Lung (tissue), 12 donors: ENCODE measurements around the gene TRAM2. TPM values are rescaled to one million over a fixed set of nuclear protein-coding genes. Genes with fewer than 3 reads are reported as not detected.

Source experiments
- ATAC-seq: fragments of 200-7000 bp; cut with Tn5 transposase; one replicate; pipeline ENCODE4 v1.9.1; 2020; ENCODE audit warnings: moderate number of reproducible peaks; ENCODE audit not compliant: insufficient read depth, low FRiP score
- DNase-seq, 3 donors: peaks; one replicate each; pipeline ENCODE4 v3.0.0-alpha.2; 2013 to 2017
- H3K27ac ChIP-seq, 2 donors: one replicate each; pipeline ENCODE4 v1.5.1; 2013; ENCODE audit warnings: mild to moderate bottlenecking in 2 of 2, moderate library complexity in 2 of 2, control low read depth in 1 of 2, inconsistent platforms in 1 of 2, low read depth in 1 of 2, low read length in 1 of 2
- H3K27me3 ChIP-seq, 3 donors: one replicate each; pipeline ENCODE4 v1.5.1; 2013; ENCODE audit warnings: low read length in 2 of 3; ENCODE audit not compliant: control insufficient read depth in 3 of 3, insufficient read depth in 3 of 3
- H3K36me3 ChIP-seq, 4 donors: one replicate each; pipeline ENCODE4 v1.5.1; 2013; ENCODE audit warnings: low read length in 4 of 4, mild to moderate bottlenecking in 1 of 4, moderate library complexity in 1 of 4; ENCODE audit not compliant: control insufficient read depth in 4 of 4, insufficient read depth in 4 of 4
- H3K4me1 ChIP-seq, 5 donors: one replicate each; pipeline ENCODE4 v1.5.1; 2013; ENCODE audit warnings: low read length in 5 of 5, mild to moderate bottlenecking in 2 of 5, moderate library complexity in 1 of 5; ENCODE audit not compliant: control insufficient read depth in 5 of 5, insufficient read depth in 5 of 5
- H3K4me3 ChIP-seq: one replicate; pipeline ENCODE4 v1.5.1; 2013; ENCODE audit warnings: mild to moderate bottlenecking, control low read depth, moderate library complexity
- H3K9ac ChIP-seq, 2 donors: one replicate each; pipeline ENCODE4 v1.5.1; 2013; ENCODE audit warnings: low read length in 2 of 2, control low read depth in 1 of 2; ENCODE audit not compliant: insufficient read depth in 1 of 2
- H3K9me3 ChIP-seq, 4 donors: one replicate each; pipeline ENCODE4 v1.5.1; 2013; ENCODE audit warnings: low read length in 3 of 4, mild to moderate bottlenecking in 1 of 4, moderate library complexity in 1 of 4; ENCODE audit not compliant: control insufficient read depth in 4 of 4, insufficient read depth in 3 of 4
- CTCF ChIP-seq: IDR thresholded peaks from 2 replicates; pipeline ENCODE4 v1.5.1; 2012; ENCODE audit warnings: mild to moderate bottlenecking; ENCODE audit errors: control extremely low read depth, extremely low read depth
- WGBS, 2 donors: extraction: QIAGEN DNeasy Blood & Tissue Kit; methylation state at CpG; one replicate each; pipeline ENCODE4 v1.1.7; 2013; 5-methylcytosine and 5-hydroxymethylcytosine counted together
- polyA plus RNA-seq, 2 donors: library from polyadenylated mRNA; stranded (reverse); fragments of 200-250 nt; gene quantifications; one replicate each; pipeline ENCODE4 v1.2.1, GENCODE V29; 2013
- total RNA-seq, 2 donors: library from RNA; depleted of rRNA in 1 of 2; stranded (reverse); fragments of >200 nt in 1 of 2; gene quantifications; one replicate each; pipeline ENCODE4 v1.2.1, GENCODE V29; 2014 to 2021
- donor health status: control.
- donor health status: control.
- donor health status: Bipolar disorder and iron deficiency.
- donor health status: healthy.
- donor health status: DM: yes; HTN: yes; CAD: no.

TRAM2 gene
- total and polyA plus RNA-seq, 4 donors, result 4.4 to 33.4 (median 15.2) TPM

GRCh38 chr6:52524918-52525317 is 51.9 kb downstream of the TRAM2 start:
- 98% methylated on average over 4 of the region's 4 CpGs for WGBS, 2 donors
- Histone ChIP-seq H3K4me1 (peaks cover 0 to 7% (median 4%) of the 10 kb centered on the region in 5 donors), H3K27ac (no peak overlapping the region), H3K4me3 (no peak overlapping the region), H3K27me3 (no peaks in the 10 kb centered on the region), H3K36me3 (peaks cover 0 to 4% (median 0%) of the 10 kb centered on the region in 4 donors), H3K9me3 (no peaks in the 10 kb centered on the region), H3K9ac (no peak overlapping the region)
- no peak for TF ChIP-seq CTCF
- no peak for ATAC-seq
- no peak for DNase-seq

- peaks cover 0 to 10% (median 6%) of the 10 kb centered on the region in 5 donors for H3K4me1 ChIP-seq
- 68 to 75% methylated on average over 6 of the region's 6 CpGs for WGBS, 2 donors
- H3K27me3 ChIP-seq, result no peaks in the 10 kb centered on the region
- H3K27ac ChIP-seq, result no peak overlapping the region
- TF ChIP-seq CTCF, result no peak
- no peak overlapping the region for H3K4me3 ChIP-seq
- no peaks in the 10 kb centered on the region for H3K9me3 ChIP-seq
- H3K36me3 ChIP-seq, result peaks cover 0 to 4% (median under 1%) of the 10 kb centered on the region in 4 donors
- ATAC-seq (no peak), DNase-seq (no peak)
- H3K9ac ChIP-seq, result no peak overlapping the region
Observed at GRCh38 chr6:52523378-52524142, 53.3 kb downstream of the TRAM2 start.

- Histone ChIP-seq H3K36me3 (peaks cover 0 to 4% (median under 1%) of the 10 kb centered on the region in 4 donors), H3K9me3 (no peaks in the 10 kb centered on the region), H3K4me3 (no peak overlapping the region), H3K27me3 (no peaks in the 10 kb centered on the region), H3K27ac (peak overlapping the region; percentile 66 to 76), H3K9ac (no peak overlapping the region), H3K4me1 (peaks cover 0 to 15% (median 13%) of the 10 kb centered on the region in 5 donors)
- no peak for TF ChIP-seq CTCF
- ATAC-seq (no peak), DNase-seq (no peak)
- 55 to 83% methylated on average over 3 of the region's 3 CpGs for WGBS, 2 donors
Observed at GRCh38 chr6:52522655-52523054, 54.2 kb downstream of the TRAM2 start.
